Hepatocyte (in vitro differentiated cells): ENCODE results near the gene GGNBP2.

Source experiments
- CTCF ChIP-seq: fragments of 200-600 bp; sonication (generic); IDR thresholded peaks from 2 replicates; pipeline ENCODE4 v1.5.1; 2016; ENCODE audit warnings: antibody characterized with exemption, mild to moderate bottlenecking; ENCODE audit not compliant: poor library complexity
- EZH2 ChIP-seq: fragments of 200-600 bp; sonication (generic); IDR thresholded peaks from 2 replicates; pipeline ENCODE4 v1.6.1; 2016; ENCODE audit warnings: antibody characterized with exemption, mild to moderate bottlenecking, borderline replicate concordance

- TF ChIP-seq CTCF (no peak), EZH2 (no peak)
Observed at GRCh38 chr17:36613155-36613554, 68.4 kb downstream of the GGNBP2 start.
